ENCODE results near the gene ABHD17C. TPM values are rescaled to one million over a fixed set of nuclear protein-coding genes. Genes with fewer than 3 reads are reported as not detected.

Gene ABHD17C
- total and polyA plus RNA-seq, 2 donors (not counting 3 experiments of a cell fraction or from before 2014, with no cell fraction given): 5.9 to 10.9 TPM

DNA sequence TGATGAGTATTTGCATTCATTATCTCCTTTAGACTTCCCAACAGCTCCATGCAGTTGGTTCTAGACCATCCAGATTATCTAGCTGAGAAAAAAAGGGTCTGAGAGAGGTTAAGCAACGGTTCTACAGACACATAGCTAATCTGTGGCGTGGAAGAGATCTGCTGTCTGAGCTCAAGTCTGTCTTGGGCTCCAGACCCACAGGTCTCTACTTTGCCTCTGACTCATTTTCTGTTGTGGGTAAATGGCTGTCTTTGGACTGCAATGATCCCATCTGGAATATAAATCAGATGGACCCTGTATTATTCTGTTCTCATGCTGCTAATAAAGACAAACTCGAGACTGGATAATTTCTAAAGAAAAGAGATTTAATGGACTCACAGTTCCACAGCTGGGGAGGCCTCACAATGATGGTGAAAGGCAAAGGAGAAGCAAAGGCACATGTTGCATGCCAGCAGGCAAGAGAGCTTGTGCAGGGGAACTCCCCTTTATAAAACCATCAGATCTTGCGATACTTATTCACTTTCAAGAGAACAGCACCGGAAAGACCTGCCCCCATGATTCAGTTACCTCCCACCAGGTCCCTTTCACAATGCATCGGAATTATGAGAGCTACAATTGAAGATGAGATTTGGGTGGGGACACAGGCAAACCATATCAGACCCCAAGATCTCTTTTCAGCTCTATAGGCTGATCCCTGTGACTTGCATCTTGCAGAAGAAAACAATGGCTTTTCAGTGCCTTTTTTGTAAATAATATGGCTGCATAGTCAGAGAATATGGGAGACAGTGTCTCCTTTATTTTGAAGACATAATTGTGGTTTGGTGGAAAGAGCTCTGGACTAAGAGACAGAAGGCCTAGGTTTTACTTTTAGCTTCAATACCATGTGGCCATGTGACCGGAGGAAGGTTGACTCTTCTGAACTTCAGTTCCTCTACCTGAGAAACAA is 108.7 kb downstream of the ABHD17C start:
- Histone ChIP-seq H3K4me2 (ENCODE audit: insufficient read depth, low read length) (no peak overlapping the region), H3K36me3 (ENCODE audit: control insufficient read depth in 2 of 2, extremely low read depth in 1 of 2, insufficient read depth in 2 of 2, low read length in 2 of 2) (no peaks in the 10 kb centered on the region), H3K27ac (ENCODE audit: insufficient read depth, low read depth, low read length) (no peak overlapping the region), H3K9ac (replicated peaks; ENCODE audit: extremely low read depth, insufficient read depth, low read length) (no peak overlapping the region), H3K4me1 (ENCODE audit: control insufficient read depth, extremely low read depth, insufficient read depth, low read length) (peaks cover 11% of the 10 kb centered on the region), H3K4me3 (replicated peaks in 1 of 3; ENCODE audit: insufficient read depth in 1 of 3, low read depth in 1 of 3, low read length in 3 of 3) (no peak overlapping the region), H3K9me1 (replicated peaks; ENCODE audit: control insufficient read depth, extremely low read depth, insufficient read depth, low read length) (no peaks in the 10 kb centered on the region), H2AFZ (ENCODE audit: low read depth, low read length) (no peak overlapping the region), H3K79me2 (ENCODE audit: control insufficient read depth, insufficient read depth, low read length) (no peaks in the 10 kb centered on the region), H3K27me3 (ENCODE audit: control insufficient read depth in 2 of 2, insufficient read depth in 2 of 2, low read length in 2 of 2) (no peaks in the 10 kb centered on the region), H3K9me3 (replicated peaks; ENCODE audit: control insufficient read depth, insufficient read depth, low read length) (no peaks in the 10 kb centered on the region), H4K20me1 (replicated peaks; ENCODE audit: control insufficient read depth, extremely low read depth, insufficient read depth, low read length) (no peaks in the 10 kb centered on the region)
- intact Hi-C loops (cut with micrococcal nuclease) (no loop called here), dilution Hi-C loops (cut with MboI; ENCODE audit: extremely low pct_ligation_motif_present, low sequenced_read_pairs) (no loop called here)
- TF ChIP-seq MYC (IDR thresholded peaks at IDR 0.05; ENCODE audit: low read depth, low read length) (no peak), GATA2 (IDR thresholded peaks at IDR 0.05; ENCODE audit: insufficient read depth, insufficient read length, low read depth, low read length) (no peak), JUN (IDR thresholded peaks at IDR 0.05; ENCODE audit: borderline replicate concordance, insufficient read depth, insufficient read length, low read depth) (no peak), POLR2A (IDR thresholded peaks at IDR 0.05; ENCODE audit: low read depth, low read length) (no peak), EZH2 (IDR thresholded peaks at IDR 0.05; ENCODE audit: borderline replicate concordance, low read depth, low read length, severe bottlenecking) (no peak), POLR2AphosphoS5 (IDR thresholded peaks at IDR 0.05; ENCODE audit: insufficient read depth, low read depth, low read length) (no peak), FOS (IDR thresholded peaks at IDR 0.05; ENCODE audit: borderline replicate concordance, insufficient read depth, low read length) (no peak)
- TF ChIP-seq, protein P1, sequence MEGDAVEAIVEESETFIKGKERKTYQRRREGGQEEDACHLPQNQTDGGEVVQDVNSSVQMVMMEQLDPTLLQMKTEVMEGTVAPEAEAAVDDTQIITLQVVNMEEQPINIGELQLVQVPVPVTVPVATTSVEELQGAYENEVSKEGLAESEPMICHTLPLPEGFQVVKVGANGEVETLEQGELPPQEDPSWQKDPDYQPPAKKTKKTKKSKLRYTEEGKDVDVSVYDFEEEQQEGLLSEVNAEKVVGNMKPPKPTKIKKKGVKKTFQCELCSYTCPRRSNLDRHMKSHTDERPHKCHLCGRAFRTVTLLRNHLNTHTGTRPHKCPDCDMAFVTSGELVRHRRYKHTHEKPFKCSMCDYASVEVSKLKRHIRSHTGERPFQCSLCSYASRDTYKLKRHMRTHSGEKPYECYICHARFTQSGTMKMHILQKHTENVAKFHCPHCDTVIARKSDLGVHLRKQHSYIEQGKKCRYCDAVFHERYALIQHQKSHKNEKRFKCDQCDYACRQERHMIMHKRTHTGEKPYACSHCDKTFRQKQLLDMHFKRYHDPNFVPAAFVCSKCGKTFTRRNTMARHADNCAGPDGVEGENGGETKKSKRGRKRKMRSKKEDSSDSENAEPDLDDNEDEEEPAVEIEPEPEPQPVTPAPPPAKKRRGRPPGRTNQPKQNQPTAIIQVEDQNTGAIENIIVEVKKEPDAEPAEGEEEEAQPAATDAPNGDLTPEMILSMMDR (IDR thresholded peaks at IDR 0.05; ENCODE audit: extremely low read depth in 1 of 2, insufficient read depth in 1 of 2, low read depth in 1 of 2, low read length in 2 of 2): no peak
- DNase-seq (ENCODE audit: low read depth, low spot score) (no peak), FAIRE-seq (no peak)
- ChIA-PET POLR2A (no interaction called here), CTCF (interaction anchor here (1.2 kb wide), 1 partner anchor 462 kb away, joined by 3 read pairs; no protein-coding TSS in a partner anchor)
- no TSS peak for BruUV-seq (replicated peaks)

Measured in endothelial cell of umbilical vein (primary cell).